OCI-LY1 (cell line): ENCODE data around the gene CORO1C.

Source experiments
- EZH2 ChIP-seq: fragments of 200-600 bp; sonication (generic), shearing (Covaris generic); IDR thresholded peaks from 2 replicates; pipeline ENCODE4 v1.8.0; 2017; ENCODE audit warnings: borderline replicate concordance, mixed run types, mild to moderate bottlenecking, antibody characterized with exemption, low read length, moderate library complexity, mixed read lengths
- TF ChIP-seq, protein P1 (sequence below): fragments of 200-600 bp; sonication (generic), shearing (Covaris generic); IDR thresholded peaks from 2 replicates; pipeline ENCODE4 v1.5.1; 2017; ENCODE audit warnings: mild to moderate bottlenecking, antibody characterized with exemption, low read length, moderate library complexity, mixed read lengths

DNA sequence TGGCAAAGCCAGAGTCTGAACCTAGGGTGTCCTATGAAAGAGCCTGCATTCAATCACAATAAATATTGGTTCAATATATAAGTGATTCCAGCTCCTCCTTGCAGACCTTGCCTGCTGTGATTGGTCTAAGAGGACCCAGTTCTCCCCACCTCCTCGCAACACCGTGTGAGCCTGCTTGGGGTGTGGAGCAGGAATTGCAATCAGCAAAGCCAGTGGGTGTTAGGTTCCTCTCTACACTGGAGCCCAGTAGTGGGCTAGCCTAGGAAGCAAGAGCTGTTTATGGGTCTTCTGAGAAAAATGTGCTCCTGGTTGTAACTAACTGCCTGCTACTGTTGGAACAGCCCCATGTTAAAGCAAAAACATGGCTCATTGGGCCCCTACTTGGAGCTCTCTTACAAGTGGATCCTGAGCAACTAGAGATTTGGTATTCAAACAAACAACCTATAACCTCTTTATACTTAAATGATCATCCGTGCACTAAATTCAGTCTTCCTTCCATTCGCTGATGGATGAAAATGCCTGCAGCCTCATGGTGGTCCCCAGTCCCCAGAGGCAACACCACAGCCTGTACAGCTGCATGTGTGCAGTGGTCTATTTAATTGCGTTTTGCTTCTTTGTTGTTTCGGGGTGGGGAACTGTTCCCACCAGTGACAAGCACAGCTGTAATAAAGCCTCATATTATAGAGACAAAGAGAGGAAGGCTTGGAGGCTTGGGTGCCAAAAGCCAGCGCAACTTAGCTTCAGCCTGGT is 93.9 kb downstream of the CORO1C start:
- TF ChIP-seq, protein P1, sequence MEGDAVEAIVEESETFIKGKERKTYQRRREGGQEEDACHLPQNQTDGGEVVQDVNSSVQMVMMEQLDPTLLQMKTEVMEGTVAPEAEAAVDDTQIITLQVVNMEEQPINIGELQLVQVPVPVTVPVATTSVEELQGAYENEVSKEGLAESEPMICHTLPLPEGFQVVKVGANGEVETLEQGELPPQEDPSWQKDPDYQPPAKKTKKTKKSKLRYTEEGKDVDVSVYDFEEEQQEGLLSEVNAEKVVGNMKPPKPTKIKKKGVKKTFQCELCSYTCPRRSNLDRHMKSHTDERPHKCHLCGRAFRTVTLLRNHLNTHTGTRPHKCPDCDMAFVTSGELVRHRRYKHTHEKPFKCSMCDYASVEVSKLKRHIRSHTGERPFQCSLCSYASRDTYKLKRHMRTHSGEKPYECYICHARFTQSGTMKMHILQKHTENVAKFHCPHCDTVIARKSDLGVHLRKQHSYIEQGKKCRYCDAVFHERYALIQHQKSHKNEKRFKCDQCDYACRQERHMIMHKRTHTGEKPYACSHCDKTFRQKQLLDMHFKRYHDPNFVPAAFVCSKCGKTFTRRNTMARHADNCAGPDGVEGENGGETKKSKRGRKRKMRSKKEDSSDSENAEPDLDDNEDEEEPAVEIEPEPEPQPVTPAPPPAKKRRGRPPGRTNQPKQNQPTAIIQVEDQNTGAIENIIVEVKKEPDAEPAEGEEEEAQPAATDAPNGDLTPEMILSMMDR = no peak
- TF ChIP-seq EZH2 = no peak
